Stomach (tissue), 9 donors: Measurements from ENCODE around the gene GAB1. TPM values are rescaled to one million over a fixed set of nuclear protein-coding genes. Genes with fewer than 3 reads are reported as not detected.
A peak's percentile ranks its signal among the peaks of the same experiment; 100 is the strongest.

Experiments
- DNase-seq, 2 donors: peaks; one replicate each; pipeline versions ENCODE4 v3.0.0 to v3.0.0-alpha.2; 2013 to 2019
- H3K27ac ChIP-seq, 5 donors: fragments of 200-600 bp in 4 of 5; sonication (generic) in 4 of 5; one replicate each; pipeline ENCODE4 v1.5.1; 2013 to 2019; ENCODE audit warnings: mild to moderate bottlenecking in 1 of 5, moderate library complexity in 1 of 5
- H3K27me3 ChIP-seq, 3 donors: fragments of 200-600 bp; sonication (generic); one replicate each; pipeline ENCODE4 v1.5.1; 2017 to 2019; ENCODE audit warnings: mixed run types in 1 of 3
- H3K36me3 ChIP-seq, 4 donors: fragments of 200-600 bp; sonication (generic); 1 replicate in 3 of 4; 2 replicates in 1 of 4; pipeline ENCODE4 v1.5.1; 2016 to 2019
- H3K4me1 ChIP-seq, 4 donors: fragments of 200-600 bp; sonication (generic); one replicate each; pipeline ENCODE4 v1.5.1; 2016 to 2019
- H3K4me3 ChIP-seq, 4 donors: fragments of 200-600 bp; sonication (generic) in 3 of 4; one replicate each; pipeline ENCODE4 v1.5.1; 2016 to 2019; ENCODE audit warnings: mild to moderate bottlenecking in 1 of 4
- H3K9me3 ChIP-seq, 4 donors: fragments of 200-600 bp; sonication (generic); one replicate each; pipeline ENCODE4 v1.5.1; 2016 to 2019
- CTCF ChIP-seq, 7 experiments: fragments of 450-650 bp in 4 of 7; fragments of 200-600 bp in 3 of 7; sonication (generic) in 3 of 7; IDR thresholded peaks; one replicate each; pipeline ENCODE4 v1.5.1; 2016 to 2019; ENCODE audit warnings: antibody characterized with exemption in 7 of 7, control low read depth in 2 of 7, mild to moderate bottlenecking in 1 of 7
- EP300 ChIP-seq: sonication (generic); formaldehyde crosslinking; IDR thresholded peaks from one replicate; pipeline ENCODE4 v1.6.1; 2017; ENCODE audit warnings: antibody characterized with exemption
- POLR2A ChIP-seq, 4 donors: fragments of 450-650 bp; IDR thresholded peaks; one replicate each; pipeline ENCODE4 v1.6.1; 2016; ENCODE audit warnings: antibody characterized with exemption in 4 of 4, control low read depth in 2 of 4, mild to moderate bottlenecking in 1 of 4, moderate library complexity in 1 of 4
- POLR2AphosphoS5 ChIP-seq, 3 donors: sonication (generic); formaldehyde crosslinking; IDR thresholded peaks; one replicate each; pipeline ENCODE4 v1.6.1; 2016; ENCODE audit warnings: antibody characterized with exemption in 3 of 3
- WGBS, 5 donors: extraction: QIAGEN DNeasy Blood & Tissue Kit in 3 of 5; methylation state at CpG; one replicate each; pipeline versions ENCODE4 v1.1.5 to v1.1.7; 2013 to 2018; 5-methylcytosine and 5-hydroxymethylcytosine counted together
- intact Hi-C: fragments of 100-400 bp; cut with DNase I; formaldehyde crosslinking; loops from one replicate; pipeline ENCODE4 v1.15.1; 2023; ENCODE audit warnings: low total_unique reads
- polyA plus RNA-seq, 3 donors: library from polyadenylated mRNA; stranded (reverse); fragments of 200-250 nt; gene quantifications; one replicate each; pipeline ENCODE4 v1.2.3, GENCODE V29; 2013
- total RNA-seq, 5 donors: library from RNA; depleted of rRNA; stranded (reverse); fragments of >200 nt; gene quantifications; one replicate each; pipeline versions ENCODE4 v1.1.0 to v1.2.3, GENCODE V29; 2014 to 2016
- donor health status: healthy with polysubstance abuse.
- donor health status: Bipolar disorder and iron deficiency.
- donor health status: healthy.

GAB1 gene
- total and polyA plus RNA-seq, 8 donors: 3.2 to 101 (median 29.0) TPM

- intact Hi-C loops: no loop called here
- Histone ChIP-seq H3K9me3 (no peaks in the 10 kb centered on the region), H3K36me3 (peaks cover 2 to 28% (median 26%) of the 10 kb centered on the region in 4 donors), H3K27ac (no peak overlapping the region), H3K4me3 (no peak overlapping the region), H3K4me1 (peaks cover 0 to 32% (median 0%) of the 10 kb centered on the region in 4 donors), H3K27me3 (no peaks in the 10 kb centered on the region)
- no peak for TF ChIP-seq POLR2AphosphoS5 (IDR thresholded peaks at IDR 0.05)
- TF ChIP-seq EP300: no peak
- no peak for TF ChIP-seq POLR2A (IDR thresholded peaks at IDR 0.05)
- no peak for TF ChIP-seq CTCF (IDR thresholded peaks at IDR 0.05)
- no peak for DNase-seq
- 75 to 94% (median 90%) methylated on average over 1 of the region's 1 CpG for WGBS, 5 donors
Observed at GRCh38 chr4:143421609-143422008, 84.9 kb downstream of the GAB1 start.

- TF ChIP-seq CTCF (IDR thresholded peaks at IDR 0.05): no peak
- no peak for TF ChIP-seq POLR2AphosphoS5 (IDR thresholded peaks at IDR 0.05)
- intact Hi-C loops: no loop called here
- no peaks in the 10 kb centered on the region for H3K27me3 ChIP-seq
Observed at GRCh38 chr4:143424276-143424675, 87.6 kb downstream of the GAB1 start.

DNA sequence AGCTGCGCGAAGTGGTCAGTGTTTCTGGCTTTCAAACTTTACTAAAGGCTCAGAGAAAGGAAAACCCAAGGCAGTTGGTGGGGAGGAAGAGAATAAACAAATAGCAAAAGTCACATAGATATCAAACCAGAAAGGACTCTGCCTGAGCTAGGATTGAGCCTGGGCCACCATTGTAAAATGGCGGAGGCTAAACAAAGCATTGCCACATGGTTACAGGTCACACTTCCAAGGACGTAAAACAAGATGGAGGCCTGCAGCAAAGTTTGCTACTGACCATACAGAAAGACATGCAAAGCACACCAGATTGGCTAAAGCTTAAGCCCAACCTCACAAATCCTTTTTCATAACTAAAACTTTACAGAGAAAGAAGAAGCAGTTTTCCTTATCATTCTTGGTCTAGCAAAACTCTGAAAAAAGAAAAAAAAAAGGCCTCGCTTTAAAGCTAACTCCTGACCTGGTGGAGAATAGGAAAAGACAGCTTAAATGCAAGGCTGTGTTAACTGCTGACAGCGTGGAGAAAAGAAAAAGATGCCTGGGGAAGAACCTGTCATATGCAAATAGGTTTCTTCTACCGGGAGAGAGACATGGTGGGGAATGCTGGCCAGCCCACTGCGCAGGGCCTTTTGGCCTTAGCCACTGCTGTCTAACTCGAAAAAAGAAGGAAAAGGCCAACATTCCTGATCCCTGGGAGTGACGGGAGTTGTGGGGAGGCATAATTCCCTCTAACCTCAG, 95.0 kb downstream of the GAB1 start:
- no peak overlapping the region for H3K27ac ChIP-seq
- H3K4me3 ChIP-seq: no peak overlapping the region
- peaks cover 0 to 57% (median 29%) of the 10 kb centered on the region in 4 donors for H3K36me3 ChIP-seq
- no peak for DNase-seq
- WGBS, 5 donors: 92 to 95% (median 95%) methylated on average over 10 of the region's 10 CpGs
- H3K4me1 ChIP-seq: peaks cover 0 to 3% (median 0%) of the 10 kb centered on the region in 4 donors
- TF ChIP-seq POLR2AphosphoS5 (IDR thresholded peaks at IDR 0.05) (no peak), POLR2A (IDR thresholded peaks at IDR 0.05) (no peak), CTCF (IDR thresholded peaks at IDR 0.05) (no peak), EP300 (no peak)
- intact Hi-C loops: no loop called here
- no peaks in the 10 kb centered on the region for H3K27me3 ChIP-seq
- peaks cover 0 to 27% (median 20%) of the 10 kb centered on the region in 4 donors for H3K9me3 ChIP-seq

More at GRCh38 chr4:143424276-143424675, 87.6 kb downstream of the GAB1 start:
- peak overlapping the region in 1 of 5 donors; percentile 11 for H3K27ac ChIP-seq
- H3K9me3 ChIP-seq: peaks cover 0 to 5% (median 4%) of the 10 kb centered on the region in 4 donors
- no peak overlapping the region for H3K4me3 ChIP-seq
- H3K4me1 ChIP-seq: peaks cover 0 to 26% (median 0%) of the 10 kb centered on the region in 4 donors
- no peak for DNase-seq
- H3K36me3 ChIP-seq: peaks cover 2 to 17% (median 14%) of the 10 kb centered on the region in 4 donors

- Histone ChIP-seq H3K4me1 (peaks cover 0 to 3% (median 0%) of the 10 kb centered on the region in 4 donors), H3K27ac (no peak overlapping the region), H3K36me3 (peaks cover 0 to 58% (median 31%) of the 10 kb centered on the region in 4 donors), H3K9me3 (peaks cover 0 to 27% (median 20%) of the 10 kb centered on the region in 4 donors), H3K4me3 (no peak overlapping the region), H3K27me3 (no peaks in the 10 kb centered on the region)
- 85 to 94% (median 93%) methylated on average over 4 of the region's 4 CpGs for WGBS, 5 donors
- DNase-seq: no peak
- intact Hi-C loops: no loop called here
- no peak for TF ChIP-seq EP300
- no peak for TF ChIP-seq POLR2A (IDR thresholded peaks at IDR 0.05)
Observed at GRCh38 chr4:143432258-143432591, 95.5 kb downstream of the GAB1 start.

- intact Hi-C loops: no loop called here
- no peak overlapping the region for H3K4me3 ChIP-seq
- no peak overlapping the region for H3K27ac ChIP-seq
- no peak for DNase-seq
- peaks cover 0 to 64% (median 39%) of the 10 kb centered on the region in 4 donors for H3K36me3 ChIP-seq
- no peaks in the 10 kb centered on the region for H3K27me3 ChIP-seq
- 71 to 79% (median 77%) methylated on average over 2 of the region's 2 CpGs for WGBS, 5 donors
- TF ChIP-seq CTCF (IDR thresholded peaks at IDR 0.05) (no peak), POLR2A (IDR thresholded peaks at IDR 0.05) (no peak), POLR2AphosphoS5 (IDR thresholded peaks at IDR 0.05) (no peak)
- H3K9me3 ChIP-seq: peaks cover 0 to 27% (median 20%) of the 10 kb centered on the region in 4 donors
- H3K4me1 ChIP-seq: peaks cover 0 to 3% (median 0%) of the 10 kb centered on the region in 4 donors
Observed at GRCh38 chr4:143433231-143433630, 96.6 kb downstream of the GAB1 start.
